MM.1S (cell line): ENCODE data around the gene SFSWAP.
"Not testable (repeated sequence)": the region's sequence is repeated elsewhere in the genome, so short reads cannot be mapped to it uniquely, and the experiment has no call there.

ENCODE experiments used
- EZH2 ChIP-seq: fragments of 300-600 bp; sonication (generic); optimal IDR thresholded peaks from 2 replicates; pipeline ENCODE3; 2017; ENCODE audit warnings: low read depth, mild to moderate bottlenecking, antibody characterized with exemption, low read length, mixed read lengths
- EZH2phosphoT487 ChIP-seq: fragments of 300-600 bp; sonication (generic); IDR thresholded peaks from 2 replicates; pipeline ENCODE4 v1.6.1; 2018; ENCODE audit warnings: antibody characterized with exemption, low read length
- TF ChIP-seq, protein P1 (sequence below): fragments of 300-600 bp; sonication (generic); IDR thresholded peaks from 2 replicates; pipeline ENCODE4 v1.5.1; 2016; ENCODE audit warnings: antibody characterized with exemption, low read length, mixed read lengths

- TF ChIP-seq, protein P1, sequence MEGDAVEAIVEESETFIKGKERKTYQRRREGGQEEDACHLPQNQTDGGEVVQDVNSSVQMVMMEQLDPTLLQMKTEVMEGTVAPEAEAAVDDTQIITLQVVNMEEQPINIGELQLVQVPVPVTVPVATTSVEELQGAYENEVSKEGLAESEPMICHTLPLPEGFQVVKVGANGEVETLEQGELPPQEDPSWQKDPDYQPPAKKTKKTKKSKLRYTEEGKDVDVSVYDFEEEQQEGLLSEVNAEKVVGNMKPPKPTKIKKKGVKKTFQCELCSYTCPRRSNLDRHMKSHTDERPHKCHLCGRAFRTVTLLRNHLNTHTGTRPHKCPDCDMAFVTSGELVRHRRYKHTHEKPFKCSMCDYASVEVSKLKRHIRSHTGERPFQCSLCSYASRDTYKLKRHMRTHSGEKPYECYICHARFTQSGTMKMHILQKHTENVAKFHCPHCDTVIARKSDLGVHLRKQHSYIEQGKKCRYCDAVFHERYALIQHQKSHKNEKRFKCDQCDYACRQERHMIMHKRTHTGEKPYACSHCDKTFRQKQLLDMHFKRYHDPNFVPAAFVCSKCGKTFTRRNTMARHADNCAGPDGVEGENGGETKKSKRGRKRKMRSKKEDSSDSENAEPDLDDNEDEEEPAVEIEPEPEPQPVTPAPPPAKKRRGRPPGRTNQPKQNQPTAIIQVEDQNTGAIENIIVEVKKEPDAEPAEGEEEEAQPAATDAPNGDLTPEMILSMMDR = not testable (repeated sequence)
- TF ChIP-seq EZH2, EZH2phosphoT487: not testable (repeated sequence)
Measured at GRCh38 chr12:131743880-131744279, 33.0 kb downstream of the SFSWAP start.
